ENCODE measurements around the gene CASP8.
A peak's percentile ranks its signal among the peaks of the same experiment; 100 is the strongest.
"Not testable (repeated sequence)": the region's sequence is repeated elsewhere in the genome, so short reads cannot be mapped to it uniquely, and the experiment has no call there.

CASP8 gene

DNA sequence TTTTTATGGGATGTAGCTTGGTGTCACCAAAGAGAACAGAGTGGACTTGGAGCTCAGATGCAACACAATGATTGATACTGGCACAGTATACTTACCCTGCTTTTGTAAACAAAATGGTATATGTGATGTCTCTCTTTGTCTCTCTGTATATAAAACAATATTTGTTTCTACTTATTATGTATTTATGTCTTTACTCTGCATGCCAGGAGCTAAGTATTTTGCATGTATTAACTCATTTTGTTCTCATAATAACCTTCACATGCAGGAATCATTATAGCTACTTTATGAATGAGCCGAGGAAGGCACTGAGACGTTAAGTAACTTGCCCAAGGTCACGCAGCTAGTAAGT, 27.9 kb upstream of the CASP8 start:
- DNase-seq (ENCODE audit: insufficient read length) (no peak), FAIRE-seq (no peak)
- no peak for TF ChIP-seq POLR2AphosphoS5 (IDR thresholded peaks at IDR 0.05; ENCODE audit: low read depth, low read length)
- TF ChIP-seq TAF1 (IDR thresholded peaks at IDR 0.05; ENCODE audit: borderline replicate concordance, low read depth, low read length) = no peak

DNA sequence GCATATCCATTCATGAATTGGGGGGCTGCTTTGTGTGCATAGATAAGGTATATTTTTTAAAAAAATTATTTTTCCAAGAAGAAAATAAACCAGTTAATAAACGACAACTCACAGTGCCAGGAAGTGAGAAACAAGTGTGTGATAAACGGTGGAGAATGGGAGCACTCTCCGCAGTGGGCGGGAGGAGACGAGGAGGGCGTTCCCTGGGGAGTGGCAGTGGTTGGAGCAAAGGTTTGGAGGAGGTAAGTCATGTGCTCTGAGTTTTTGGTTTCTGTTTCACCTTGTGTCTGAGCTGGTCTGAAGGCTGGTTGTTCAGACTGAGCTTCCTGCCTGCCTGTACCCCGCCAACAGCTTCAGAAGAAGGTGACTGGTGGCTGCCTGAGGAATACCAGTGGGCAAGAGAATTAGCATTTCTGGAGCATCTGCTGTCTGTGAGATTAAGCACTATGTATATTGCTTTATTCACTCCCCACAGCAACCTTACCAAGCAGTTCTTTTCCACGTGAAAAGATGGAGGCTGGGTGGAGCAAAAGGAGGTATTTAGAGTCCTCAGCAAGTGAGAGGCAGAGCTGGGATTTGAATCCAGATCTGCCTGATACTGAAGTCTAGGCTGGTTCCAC, 27.0 kb upstream of the CASP8 start:
- TF ChIP-seq POLR2A (IDR thresholded peaks at IDR 0.05; ENCODE audit: low read depth, low read length) (peak; percentile 89), TAF1 (IDR thresholded peaks at IDR 0.05; ENCODE audit: borderline replicate concordance, low read depth, low read length) (no peak), POLR2AphosphoS5 (IDR thresholded peaks at IDR 0.05; ENCODE audit: low read depth, low read length) (peak; percentile 92)
- peak; percentile 97 for FAIRE-seq
- peak; percentile 56 for DNase-seq (ENCODE audit: insufficient read length)

DNA sequence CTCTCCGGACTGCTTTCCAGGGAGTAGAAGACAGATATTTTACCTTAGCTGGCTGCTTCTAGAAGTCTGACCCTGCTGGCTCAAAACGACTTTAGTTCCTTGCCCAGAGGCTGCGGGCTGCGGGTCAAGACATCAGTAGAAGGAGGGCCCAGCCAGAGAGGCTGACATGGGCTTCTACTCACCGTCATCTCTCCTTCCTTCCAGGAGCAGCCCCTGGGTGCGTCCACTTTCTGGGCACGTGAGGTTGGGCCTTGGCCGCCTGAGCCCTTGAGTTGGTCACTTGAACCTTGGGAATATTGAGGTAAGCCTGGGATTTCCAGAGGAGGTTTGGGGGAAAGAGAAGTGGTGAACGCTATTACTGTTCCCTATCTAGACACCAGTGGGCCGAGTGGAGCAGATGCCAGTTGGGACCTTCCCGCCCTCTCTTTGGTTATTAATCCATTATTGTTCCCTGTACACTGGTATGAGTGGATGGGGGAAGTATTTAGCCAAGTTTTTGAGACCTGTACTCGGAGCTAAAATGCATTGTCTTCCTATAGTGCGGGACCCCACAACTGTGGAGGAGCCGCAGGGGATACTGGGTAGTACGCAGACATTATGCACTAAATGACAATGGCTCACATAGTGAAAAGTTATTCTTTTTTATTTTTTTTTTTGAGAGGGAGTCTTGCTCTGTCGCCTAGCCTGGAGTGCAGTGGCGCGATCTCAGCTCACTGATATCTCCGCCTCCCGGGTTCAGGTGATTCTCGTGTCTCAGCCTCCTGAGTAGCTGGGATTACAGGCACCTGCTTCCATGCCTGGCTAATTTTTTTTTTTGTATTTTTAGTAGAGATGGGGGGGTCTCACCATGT, 26.3 kb upstream of the CASP8 start:
- DNase-seq (ENCODE audit: insufficient read length) = no peak
- peak; percentile 73 for FAIRE-seq
- TF ChIP-seq POLR2A (IDR thresholded peaks at IDR 0.05; ENCODE audit: low read depth, low read length) = no peak

DNA sequence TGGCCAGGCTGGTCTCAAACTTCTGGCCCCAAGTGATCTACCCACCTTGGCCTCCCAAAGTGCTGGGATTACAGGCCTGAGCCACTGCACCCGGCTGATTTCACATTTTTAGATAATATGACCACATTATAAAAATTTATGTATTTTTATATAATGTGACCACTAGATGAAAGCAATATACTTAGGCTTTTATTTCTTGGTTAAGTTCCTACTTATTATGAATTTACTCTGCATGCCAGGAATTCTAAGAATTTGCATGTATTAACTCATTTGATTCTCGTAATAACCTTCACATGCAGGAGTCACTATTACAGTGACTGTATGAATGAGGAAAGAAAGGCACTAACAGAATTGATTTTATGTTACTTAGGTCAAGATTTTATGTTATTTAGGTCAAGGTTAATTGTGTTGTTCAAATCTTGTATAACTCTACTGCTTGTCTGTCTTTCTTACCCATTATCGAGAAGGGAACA, 25.6 kb upstream of the CASP8 start:
- no peak for TF ChIP-seq POLR2AphosphoS5 (IDR thresholded peaks at IDR 0.05; ENCODE audit: low read depth, low read length)
- TF ChIP-seq POLR2A (IDR thresholded peaks at IDR 0.05; ENCODE audit: low read depth, low read length) = no peak
- no peak for TF ChIP-seq TAF1 (IDR thresholded peaks at IDR 0.05; ENCODE audit: borderline replicate concordance, low read depth, low read length)
- no peak for FAIRE-seq
- no peak for DNase-seq (ENCODE audit: insufficient read length)

DNA sequence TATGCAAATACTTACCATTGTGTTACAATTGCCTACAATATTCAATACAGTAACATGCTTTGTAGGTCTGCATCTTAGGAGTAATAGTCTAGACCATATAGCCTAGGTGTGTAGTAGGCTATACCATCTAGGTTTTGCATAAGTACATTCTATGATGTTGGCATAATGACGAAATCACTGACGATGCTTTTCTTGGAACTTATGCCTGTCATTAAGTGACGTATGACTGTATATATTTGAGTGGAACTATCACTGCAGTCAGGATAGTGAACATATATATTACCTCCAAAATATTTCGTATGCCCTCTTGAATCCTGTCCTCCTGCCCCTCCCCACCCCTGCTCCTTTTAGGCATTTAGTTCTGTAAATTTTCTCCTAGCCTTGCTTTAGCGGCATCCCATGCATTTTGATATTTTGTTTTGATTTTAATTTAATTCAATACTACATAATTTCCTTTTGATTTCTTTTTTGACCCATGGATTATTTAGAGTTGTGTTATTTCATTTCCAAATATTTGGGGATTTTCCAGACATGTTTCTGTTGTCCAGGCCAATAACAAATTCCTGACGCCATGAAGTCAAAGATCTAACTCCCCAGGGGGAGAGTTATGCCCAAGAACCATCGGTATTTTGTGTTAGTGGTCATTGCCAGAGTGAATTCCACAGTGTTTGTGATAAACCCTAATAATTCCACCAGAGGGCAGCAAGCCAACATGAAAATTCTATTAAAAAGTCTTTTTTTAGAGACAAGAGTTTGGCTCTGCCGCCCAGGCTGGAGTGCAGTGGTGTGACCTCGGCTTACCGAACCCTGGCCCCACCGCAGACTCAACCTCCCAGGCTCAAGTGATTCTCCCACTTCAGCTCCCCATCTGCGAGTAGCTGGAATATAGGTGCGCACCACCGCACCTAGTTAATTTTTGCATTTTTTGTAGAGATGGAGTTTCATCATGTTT, 24.2 kb upstream of the CASP8 start:
- TF ChIP-seq POLR2AphosphoS5 (IDR thresholded peaks at IDR 0.05; ENCODE audit: low read depth, low read length) = no peak
- no peak for TF ChIP-seq TAF1 (IDR thresholded peaks at IDR 0.05; ENCODE audit: borderline replicate concordance, low read depth, low read length)
- no peak for TF ChIP-seq POLR2A (IDR thresholded peaks at IDR 0.05; ENCODE audit: low read depth, low read length)
- FAIRE-seq (peak; percentile 62), DNase-seq (ENCODE audit: insufficient read length) (no peak)

DNA sequence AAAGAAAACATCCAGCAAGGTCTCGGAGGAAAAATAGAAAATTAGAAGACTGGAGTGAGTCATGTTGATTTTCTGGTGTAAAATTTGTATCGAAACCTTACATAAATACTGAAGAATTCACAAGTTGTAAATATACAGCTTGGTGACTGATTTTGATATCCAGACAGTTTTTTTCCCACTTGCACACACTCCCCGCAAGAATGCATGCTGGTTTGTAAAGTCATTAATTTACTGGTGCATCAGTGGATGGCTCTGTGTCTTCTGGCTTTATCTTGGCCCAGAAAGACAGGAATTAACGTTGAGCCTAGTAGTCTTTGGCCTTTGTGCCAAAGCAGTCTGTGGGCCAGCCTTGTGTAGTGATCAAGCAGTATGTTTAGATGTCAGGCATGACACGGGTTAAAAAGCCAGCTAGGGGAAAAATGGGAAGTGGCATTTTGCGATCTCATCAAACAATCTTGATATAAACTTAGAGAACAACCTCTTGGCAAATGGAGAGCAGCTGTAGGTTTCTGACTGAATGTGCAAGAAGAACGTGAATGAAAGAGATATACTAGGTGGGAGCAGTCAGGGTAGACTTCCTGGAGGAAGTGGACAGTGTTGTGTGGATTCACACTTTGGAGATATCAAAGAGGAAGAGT, 22.7 kb upstream of the CASP8 start:
- FAIRE-seq (no peak), DNase-seq (ENCODE audit: insufficient read length) (no peak)
- TF ChIP-seq POLR2A (IDR thresholded peaks at IDR 0.05; ENCODE audit: low read depth, low read length) (no peak), TAF1 (IDR thresholded peaks at IDR 0.05; ENCODE audit: borderline replicate concordance, low read depth, low read length) (no peak), POLR2AphosphoS5 (IDR thresholded peaks at IDR 0.05; ENCODE audit: low read depth, low read length) (no peak)

DNA sequence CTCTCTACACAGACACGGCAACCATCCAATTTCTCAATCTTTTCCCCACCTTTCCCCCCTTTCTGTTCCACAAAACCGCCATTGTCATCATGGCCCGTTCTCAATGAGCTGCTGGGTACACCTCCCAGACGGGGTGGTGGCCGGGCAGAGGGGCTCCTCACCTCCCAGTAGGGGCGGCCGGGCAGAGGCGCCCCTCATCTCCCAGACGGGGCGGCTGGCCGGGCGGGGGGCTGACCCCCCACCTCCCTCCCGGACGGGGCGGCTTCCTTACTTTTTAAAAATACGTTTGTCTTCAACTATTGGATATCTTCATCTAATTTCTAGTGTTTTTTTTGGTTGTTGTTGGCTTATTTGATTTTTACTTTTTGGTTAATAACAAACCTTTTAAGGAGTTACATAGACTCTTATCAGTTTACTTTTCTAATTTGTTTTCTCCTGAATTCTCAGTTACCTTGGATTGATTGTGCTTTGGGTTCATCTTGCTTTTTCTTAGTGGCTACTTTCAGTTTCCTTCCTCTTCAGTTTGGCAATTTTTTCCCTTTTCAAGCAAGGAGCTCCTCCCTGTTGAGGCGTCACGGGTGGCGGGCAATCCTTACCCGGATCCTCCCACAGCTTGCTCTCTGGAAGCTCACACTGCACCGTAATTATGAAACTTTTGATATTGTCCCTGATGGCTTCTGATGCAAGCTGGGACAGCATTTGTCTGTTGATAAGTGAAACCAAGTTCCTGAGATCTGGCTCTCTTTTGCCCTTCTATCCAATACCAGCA, 21.0 kb upstream of the CASP8 start:
- FAIRE-seq; DNase-seq (ENCODE audit: insufficient read length): not testable (repeated sequence)

DNA sequence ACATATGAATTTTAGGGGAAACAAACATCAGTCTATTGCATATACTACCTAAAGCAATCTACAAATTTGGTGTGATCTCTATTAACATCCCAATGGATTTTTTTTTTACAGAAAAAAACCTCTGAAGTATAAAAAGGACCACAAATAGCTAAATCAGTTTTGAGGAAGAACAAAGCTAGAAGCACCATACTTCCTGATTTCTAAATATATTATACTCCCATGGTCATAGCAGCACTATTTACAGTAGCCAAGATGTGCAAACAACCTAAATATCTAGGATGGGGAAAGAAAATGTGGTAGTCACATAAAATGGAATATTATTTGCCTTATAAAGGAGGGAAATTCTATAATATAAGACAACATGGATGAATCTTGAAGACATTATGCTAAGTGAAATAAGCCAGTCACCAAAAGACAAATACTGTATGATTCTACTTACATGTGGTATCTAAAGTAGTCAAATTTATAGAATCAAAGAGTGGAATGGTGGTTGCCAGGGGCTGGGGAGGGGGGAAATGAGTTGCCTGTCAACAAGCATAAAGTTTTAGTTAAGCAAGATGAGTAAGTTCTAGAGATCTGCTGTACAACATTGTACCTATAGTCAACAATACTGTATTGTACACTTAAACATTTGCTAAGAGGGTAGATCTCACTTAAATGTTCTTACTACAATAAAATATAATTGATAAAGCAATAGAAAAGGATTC, 17.6 kb upstream of the CASP8 start:
- FAIRE-seq (no peak), DNase-seq (ENCODE audit: insufficient read length) (no peak)
- TF ChIP-seq TAF1 (IDR thresholded peaks at IDR 0.05; ENCODE audit: borderline replicate concordance, low read depth, low read length) (no peak), POLR2A (IDR thresholded peaks at IDR 0.05; ENCODE audit: low read depth, low read length) (no peak), POLR2AphosphoS5 (IDR thresholded peaks at IDR 0.05; ENCODE audit: low read depth, low read length) (no peak)

DNA sequence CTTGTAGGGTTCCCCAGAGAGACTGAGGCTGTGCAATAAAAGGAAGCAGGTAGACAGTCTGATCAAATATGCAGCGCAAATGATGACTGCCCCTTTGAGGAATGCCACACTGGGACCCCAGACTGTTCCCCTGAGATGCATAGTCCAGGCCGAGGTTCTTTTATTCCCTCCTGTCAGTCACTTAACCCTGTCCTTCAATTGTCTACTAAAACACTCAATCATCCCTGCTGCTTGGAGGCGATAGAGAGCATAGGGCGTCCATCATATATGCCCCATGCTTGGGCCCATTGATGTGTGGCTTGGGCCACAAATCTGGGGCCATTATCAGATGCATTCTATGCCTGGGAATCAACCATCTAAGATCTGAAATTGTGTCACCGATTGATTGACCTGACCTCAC, 15.5 kb upstream of the CASP8 start:
- FAIRE-seq = no peak
- no peak for DNase-seq (ENCODE audit: insufficient read length)
- TF ChIP-seq POLR2AphosphoS5 (IDR thresholded peaks at IDR 0.05; ENCODE audit: low read depth, low read length) = no peak
- TF ChIP-seq POLR2A (IDR thresholded peaks at IDR 0.05; ENCODE audit: low read depth, low read length) = no peak
- no peak for TF ChIP-seq TAF1 (IDR thresholded peaks at IDR 0.05; ENCODE audit: borderline replicate concordance, low read depth, low read length)

DNA sequence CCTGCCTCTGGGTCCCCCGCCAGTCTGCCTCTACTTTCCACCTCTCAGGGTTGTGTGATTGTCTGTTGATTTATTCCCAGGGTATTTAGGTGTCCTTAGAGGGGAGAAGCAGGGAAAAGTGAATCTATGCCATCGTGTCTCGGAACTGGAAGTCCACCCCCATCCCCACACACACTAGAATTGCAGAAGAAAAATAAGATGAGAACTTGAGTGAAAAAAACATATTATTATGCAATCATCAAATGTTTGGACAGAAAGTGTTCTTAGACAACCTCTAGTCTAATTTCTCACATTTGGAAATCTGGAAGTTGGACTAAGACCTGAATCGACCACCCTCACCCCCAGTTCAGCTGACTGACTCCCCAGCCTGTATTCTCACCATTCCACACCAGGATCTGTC, 14.1 kb upstream of the CASP8 start:
- TF ChIP-seq TAF1 (IDR thresholded peaks at IDR 0.05; ENCODE audit: borderline replicate concordance, low read depth, low read length) (no peak), POLR2AphosphoS5 (IDR thresholded peaks at IDR 0.05; ENCODE audit: low read depth, low read length) (no peak), POLR2A (IDR thresholded peaks at IDR 0.05; ENCODE audit: low read depth, low read length) (no peak)
- DNase-seq (ENCODE audit: insufficient read length) (no peak), FAIRE-seq (no peak)

All from GM12892 (cell line).